HG02885 (cell line): ENCODE data around the gene BCAT1.

Source experiments
- ATAC-seq: cut with Tn5 transposase; IDR thresholded peaks from one replicate; pipeline ENCODE4 v1.9.1; 2021; ENCODE audit warnings: mild to moderate bottlenecking; ENCODE audit not compliant: unreplicated experiment, poor library complexity

Gene BCAT1

DNA sequence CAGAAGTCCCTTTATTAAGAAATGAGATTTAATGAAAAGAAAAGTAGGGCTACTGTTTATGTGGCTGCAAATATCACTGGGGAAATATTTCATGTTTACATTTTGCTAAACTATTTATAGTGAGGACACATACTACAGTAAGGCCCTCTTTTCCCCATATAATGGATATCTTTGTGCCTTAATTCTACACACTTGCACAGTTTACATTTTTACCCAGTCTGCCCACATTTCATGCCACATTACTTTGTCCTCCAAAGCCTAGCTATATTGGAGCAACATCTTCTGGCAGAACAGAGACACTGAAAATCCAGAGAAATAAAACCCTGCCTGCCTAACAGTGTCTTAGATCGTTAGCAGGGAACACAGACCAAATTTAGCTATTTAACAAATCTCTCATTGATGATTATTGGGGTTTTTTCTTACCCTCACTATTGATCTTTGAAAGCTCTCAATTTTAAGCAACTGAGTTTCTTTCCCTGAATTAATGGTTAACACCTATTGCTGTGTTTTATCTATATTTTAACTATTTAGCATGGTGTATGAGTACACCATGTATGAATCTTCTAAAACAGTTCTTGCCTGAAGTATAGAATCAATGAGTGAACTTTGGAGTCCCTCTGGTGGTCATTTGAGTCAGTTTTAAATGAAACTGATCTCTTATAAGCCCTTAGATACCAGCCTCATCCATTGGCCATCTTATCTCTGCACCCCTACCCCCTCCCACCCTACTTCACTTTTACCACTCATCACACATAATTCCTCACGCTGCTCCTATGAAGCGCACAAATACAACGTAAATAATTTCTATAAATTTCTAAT lies 170.2 kb downstream of the BCAT1 start:
- ATAC-seq = peak; percentile 82

DNA sequence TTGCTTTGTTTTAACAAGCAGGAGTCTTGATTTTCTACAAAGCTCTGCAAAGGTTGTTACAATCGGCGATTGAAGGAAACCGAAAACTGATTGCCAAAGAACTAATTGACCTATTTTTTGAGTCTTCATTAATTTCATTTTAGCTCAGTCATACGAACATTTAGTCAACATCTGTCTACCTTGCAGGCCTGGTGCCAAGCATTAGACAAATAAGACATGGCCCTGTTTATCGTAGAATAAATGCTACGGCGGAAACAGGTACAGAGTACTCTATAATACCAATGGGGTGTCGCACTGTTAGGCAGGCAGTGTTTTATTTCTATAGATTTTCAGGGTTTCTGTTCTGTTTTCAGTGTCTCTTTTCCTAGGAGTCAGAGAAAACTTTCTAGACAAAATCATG lies 171.5 kb downstream of the BCAT1 start:
- no peak for ATAC-seq

DNA sequence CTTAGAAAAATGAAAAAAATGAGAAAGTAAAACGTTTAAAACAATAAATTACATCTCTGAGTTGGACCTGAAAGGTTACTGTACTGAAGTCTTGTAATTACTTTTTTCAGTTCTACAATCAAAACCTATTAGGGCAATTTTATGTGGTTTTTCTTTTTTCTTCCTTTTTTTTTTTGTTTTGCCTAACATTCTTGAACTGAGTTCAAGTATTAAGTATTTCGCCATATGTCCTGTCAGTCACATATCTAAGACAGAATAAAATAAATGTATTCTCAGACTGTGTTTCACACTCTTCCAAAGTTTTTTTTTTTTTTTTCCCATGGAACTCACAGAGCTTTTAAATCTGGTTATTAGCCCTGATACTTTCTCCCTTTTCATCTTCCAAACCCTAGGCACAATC lies 172.0 kb downstream of the BCAT1 start:
- no peak for ATAC-seq

DNA sequence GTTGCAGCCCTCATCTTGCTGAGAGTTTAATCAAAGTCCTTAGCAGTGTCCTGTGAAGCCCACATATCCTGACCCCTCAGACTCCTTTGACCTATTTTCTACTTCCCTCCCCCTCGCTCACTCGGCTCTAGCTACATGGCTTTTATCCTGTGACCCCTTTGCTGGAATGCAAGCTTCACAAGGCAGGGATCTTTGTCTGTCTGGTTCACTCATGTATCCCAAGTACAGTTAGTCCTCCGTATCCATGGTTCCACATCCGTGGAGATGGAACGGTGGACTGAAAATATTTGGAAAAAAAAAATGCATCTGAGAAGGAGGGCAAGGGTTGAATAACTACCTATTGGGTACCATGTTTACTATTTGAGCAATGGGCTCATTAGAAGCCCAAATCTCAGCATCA lies 173.8 kb downstream of the BCAT1 start:
- ATAC-seq = no peak

DNA sequence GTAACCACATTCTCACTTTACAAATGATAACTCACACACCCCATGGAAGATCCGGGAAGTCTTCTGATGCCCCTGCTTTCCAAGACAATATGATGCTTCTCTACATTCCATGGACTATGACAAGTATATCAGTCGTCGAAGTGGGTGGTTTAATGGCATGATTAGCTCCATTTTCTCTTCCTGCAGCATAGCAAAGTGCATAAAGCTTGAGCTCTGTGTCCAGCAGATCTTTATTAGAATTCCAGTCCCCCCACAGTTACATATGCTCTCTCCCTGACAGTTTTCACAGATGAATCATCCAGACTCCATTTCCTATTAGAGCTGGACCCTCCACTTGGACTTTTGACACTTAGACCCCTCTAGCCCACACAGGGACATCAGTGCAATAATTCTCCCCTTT lies 174.9 kb downstream of the BCAT1 start:
- no peak for ATAC-seq

DNA sequence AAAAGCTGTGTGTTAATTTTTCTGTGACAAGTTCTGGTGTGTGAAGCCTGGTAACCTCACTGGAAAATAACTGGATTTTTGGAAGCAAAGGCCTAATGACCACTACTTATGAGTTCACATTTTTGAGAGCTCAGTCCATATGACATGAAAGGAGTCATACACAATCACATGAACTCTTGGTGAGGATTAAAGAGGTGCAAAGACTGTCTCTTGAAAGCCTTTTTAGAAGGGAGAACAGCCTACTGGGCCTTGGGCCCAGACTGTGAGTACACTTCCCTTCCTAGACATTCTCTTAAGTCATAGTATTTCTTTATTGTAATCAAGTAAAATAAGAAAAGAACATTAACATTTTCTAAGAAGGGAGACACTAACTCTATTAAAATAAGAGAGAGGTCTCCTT lies 176.1 kb downstream of the BCAT1 start:
- ATAC-seq = no peak

DNA sequence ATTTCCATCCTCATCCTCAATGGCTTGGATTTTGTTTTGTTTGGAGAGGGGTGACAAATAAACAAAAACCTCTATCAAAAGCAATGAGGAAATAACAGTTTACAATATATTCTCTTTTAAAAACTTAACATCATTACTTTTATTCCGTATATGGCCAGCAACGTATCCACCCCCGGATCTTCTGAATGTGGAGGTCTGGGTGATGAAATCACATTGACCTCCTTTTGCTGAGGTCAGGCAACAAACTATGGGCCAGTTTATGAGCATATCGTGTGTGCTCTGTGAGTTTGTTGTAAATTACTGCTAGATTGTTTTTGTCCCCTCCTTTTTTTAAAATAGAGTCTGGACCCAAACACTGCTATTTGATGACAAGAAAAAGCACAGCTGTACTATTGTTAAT lies 178.1 kb downstream of the BCAT1 start:
- ATAC-seq = no peak

DNA sequence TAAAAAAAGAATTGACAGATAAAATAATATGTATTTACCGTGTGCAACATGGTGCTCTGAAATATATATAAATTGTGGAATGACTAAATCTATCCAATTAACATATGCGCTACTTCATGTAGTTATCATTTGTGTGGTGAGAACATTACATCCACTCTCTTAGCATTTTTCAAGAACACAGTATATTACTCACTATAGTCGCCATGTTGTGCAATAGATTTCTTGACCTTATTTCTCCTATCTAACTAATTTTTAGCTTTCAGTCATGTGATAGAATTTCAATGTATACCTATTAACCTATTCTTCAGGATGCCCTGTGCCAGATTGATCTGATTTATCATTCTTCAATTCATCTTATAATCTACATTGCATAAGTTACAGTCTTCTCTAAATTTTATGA lies 178.6 kb downstream of the BCAT1 start:
- ATAC-seq = no peak

DNA sequence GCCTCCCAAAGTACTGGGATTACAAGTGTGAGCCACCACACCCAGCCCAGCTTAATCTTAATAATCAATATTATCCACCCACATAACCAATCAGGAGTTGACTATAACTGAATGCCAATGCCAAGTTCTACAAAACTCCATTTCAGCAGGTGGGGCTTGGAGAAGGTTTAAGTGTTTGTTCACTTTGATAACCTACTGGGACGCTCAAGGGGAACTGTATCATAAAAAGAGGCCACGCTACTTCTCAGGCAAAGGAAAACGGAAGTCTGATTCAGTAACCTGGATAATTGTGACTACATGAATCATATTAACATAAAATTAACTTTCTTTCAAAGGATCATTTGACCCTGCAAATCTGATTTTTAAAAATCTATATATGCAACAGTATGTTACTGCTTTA lies 179.2 kb downstream of the BCAT1 start:
- no peak for ATAC-seq

DNA sequence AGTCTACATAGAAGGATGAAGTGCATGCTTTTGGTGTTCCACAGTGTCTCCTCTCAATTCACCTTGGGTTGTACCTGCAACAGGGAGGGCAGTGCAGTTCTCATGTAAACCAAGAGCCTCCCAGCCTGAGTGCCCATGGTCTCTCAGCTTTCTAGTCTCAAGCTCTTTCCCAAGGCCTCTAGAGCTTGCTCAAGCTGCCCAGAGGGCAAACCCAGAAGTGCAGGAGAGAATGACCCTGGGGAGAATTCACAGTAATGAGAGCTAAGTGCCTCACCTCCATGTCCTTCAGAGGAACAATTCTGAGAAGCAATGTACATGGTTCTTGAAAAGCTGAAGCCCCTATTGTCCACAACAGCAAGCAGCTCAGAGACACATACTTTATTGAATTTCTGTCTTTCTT lies 180.5 kb downstream of the BCAT1 start:
- ATAC-seq = no peak

DNA sequence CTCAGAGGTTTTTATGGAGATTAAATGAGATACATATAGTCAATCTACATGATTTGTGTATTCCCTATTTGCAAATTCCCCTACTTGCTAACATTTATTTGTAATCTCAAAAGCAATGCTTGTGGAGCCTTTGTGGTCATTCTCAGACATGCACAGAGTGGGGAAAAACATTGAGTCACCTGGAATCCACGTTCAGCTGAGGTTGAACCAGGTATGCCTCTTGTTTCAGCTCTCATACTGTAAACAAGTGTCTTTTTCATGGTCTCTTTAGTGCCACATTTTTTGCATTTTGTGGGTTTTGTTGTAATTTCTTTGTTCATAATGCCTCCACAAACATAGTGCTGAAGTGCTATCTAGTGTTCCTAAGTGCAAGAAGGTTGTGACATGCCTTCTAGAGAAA lies 181.9 kb downstream of the BCAT1 start:
- no peak for ATAC-seq

DNA sequence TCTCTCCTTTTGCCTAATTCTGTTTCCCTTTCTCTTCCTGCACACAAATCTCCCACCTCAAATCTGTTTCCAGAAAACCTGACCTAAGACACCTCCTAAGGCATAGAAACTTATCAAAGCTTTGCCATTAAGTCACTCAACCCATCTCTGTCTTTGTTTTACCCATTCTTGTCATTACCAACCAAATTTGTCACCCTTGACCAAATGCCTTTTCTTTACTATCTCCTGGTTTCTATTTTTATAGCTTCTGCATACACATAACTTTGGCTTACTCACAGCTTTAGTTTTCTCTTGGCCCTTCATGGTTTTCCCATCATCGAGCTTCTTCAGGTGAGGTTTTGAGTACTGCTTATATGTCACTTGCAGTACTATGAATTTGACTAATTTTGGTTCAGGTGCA lies 184.2 kb downstream of the BCAT1 start:
- ATAC-seq = no peak

DNA sequence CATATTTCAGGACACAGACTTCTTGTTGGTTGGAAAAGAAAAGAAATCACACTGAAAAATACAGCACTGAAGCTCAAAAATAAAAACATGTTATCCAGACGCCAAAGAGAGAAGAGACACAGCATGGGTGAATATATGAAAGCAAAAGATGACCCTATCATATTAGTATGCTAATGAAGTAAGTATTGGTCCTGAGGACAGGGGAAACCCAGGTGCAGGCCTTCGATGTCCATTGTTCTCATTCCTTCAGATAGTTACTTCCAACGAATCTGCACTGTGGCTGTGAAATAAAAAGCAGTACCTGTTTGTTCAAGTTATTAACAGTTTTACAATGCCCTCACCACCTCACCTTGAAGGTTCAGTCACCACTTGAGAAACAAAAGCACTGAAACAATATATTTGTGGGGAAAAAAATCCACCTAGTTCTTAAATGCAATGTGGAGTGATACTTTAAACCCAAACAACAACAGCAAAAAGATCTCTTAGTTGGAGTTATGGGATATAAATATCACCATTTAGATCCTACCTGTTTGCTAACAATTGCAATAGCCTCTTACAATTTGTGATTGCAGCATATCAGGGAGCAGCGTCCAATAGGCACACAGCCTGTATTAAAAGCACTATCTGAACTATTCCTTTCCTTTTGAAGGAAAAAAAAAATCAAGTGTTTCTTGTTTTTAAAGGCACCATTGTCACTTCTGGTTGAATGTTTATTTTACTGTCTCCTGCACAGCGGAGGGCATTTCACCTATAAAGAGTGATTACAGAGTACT lies 188.1 kb downstream of the BCAT1 start:
- no peak for ATAC-seq

DNA sequence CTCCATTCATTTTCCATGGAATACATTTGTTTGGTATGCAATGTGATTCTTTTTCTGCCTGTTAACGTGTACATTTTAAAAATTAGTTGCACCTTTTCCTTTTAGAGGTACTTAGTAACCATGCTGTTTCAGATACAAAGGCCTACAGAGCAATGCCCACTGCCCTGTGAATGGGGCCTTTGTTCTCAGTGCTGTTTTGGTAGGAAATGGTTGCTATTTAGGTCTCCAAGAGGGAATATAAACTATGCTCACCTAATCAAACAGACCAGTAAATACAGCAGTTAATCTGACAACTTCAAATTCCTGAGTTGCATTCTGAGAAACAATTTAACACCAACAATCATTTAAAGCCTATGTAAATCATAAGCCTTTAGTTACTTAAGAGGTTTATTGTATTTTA lies 188.7 kb downstream of the BCAT1 start:
- no peak for ATAC-seq
